ENCODE measurements around the gene BNIP1. TPM values are rescaled to one million over a fixed set of nuclear protein-coding genes. Genes with fewer than 3 reads are reported as not detected.

Gene BNIP1
- total RNA-seq, 1 experiment from 2014 or later: 13.5 TPM

DNA sequence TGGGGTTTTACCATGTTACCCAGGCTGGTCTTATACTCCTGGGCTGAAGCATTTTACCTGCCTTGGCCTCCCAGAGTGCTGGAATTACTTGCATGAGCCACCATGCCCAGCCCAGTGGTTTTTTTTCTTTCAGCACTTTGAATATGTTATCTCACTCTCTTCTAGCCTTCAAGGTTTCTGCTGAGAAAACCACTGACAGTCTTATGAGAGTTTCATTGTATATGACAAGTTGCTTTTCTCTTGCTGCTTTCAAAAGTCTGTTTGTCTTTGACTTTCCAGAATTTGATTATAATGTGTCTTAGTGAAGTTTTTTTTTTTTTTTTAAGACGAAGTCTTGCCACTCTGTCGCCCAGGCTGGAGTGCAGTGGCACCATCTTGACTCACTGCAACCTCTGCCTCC, 43.1 kb upstream of the BNIP1 start:
- no peaks in the 10 kb centered on the region for H3K9me2 ChIP-seq (ENCODE audit: insufficient read depth)
- no peaks in the 10 kb centered on the region for H3K4me1 ChIP-seq (replicated peaks; ENCODE audit: insufficient read depth)
- H3K4me3 ChIP-seq: no peak overlapping the region
- 0 out of 2 replicates have a peak, but pooled peaks cover 5% of the 10 kb centered on the region for H3K36me3 ChIP-seq (ENCODE audit: low read depth)
- H3K4me2 ChIP-seq: no peak overlapping the region
- no peak overlapping the region for H3K27ac ChIP-seq
- BruUV-seq (replicated peaks): no TSS peak
- POLR2A ChIA-PET (ENCODE audit: unreplicated experiment): no interaction called here
- H4K20me1 ChIP-seq (ENCODE audit: insufficient read depth): peaks cover 4% of the 10 kb centered on the region
- H3K9me3 ChIP-seq (ENCODE audit: insufficient read depth, low read depth): no peaks in the 10 kb centered on the region
- DNase-seq: no peak
- H3F3A ChIP-seq (ENCODE audit: insufficient read depth, low read depth): no peaks in the 10 kb centered on the region
- CTCF ChIA-PET: no interaction called here
- intact Hi-C loops (cut with micrococcal nuclease; ENCODE audit: unreplicated experiment): no loop called here
- H3K79me2 ChIP-seq (ENCODE audit: low read depth): no peaks in the 10 kb centered on the region
- no peak for TF ChIP-seq EZH2 (IDR thresholded peaks at IDR 0.05; ENCODE audit: low read depth)
- TF ChIP-seq, protein P1, sequence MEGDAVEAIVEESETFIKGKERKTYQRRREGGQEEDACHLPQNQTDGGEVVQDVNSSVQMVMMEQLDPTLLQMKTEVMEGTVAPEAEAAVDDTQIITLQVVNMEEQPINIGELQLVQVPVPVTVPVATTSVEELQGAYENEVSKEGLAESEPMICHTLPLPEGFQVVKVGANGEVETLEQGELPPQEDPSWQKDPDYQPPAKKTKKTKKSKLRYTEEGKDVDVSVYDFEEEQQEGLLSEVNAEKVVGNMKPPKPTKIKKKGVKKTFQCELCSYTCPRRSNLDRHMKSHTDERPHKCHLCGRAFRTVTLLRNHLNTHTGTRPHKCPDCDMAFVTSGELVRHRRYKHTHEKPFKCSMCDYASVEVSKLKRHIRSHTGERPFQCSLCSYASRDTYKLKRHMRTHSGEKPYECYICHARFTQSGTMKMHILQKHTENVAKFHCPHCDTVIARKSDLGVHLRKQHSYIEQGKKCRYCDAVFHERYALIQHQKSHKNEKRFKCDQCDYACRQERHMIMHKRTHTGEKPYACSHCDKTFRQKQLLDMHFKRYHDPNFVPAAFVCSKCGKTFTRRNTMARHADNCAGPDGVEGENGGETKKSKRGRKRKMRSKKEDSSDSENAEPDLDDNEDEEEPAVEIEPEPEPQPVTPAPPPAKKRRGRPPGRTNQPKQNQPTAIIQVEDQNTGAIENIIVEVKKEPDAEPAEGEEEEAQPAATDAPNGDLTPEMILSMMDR (conservative IDR thresholded peaks at IDR 0.05): no peak
- no peak overlapping the region for H2AFZ ChIP-seq
- no peaks in the 10 kb centered on the region for H3K27me3 ChIP-seq (ENCODE audit: insufficient read depth, low read depth)

DNA sequence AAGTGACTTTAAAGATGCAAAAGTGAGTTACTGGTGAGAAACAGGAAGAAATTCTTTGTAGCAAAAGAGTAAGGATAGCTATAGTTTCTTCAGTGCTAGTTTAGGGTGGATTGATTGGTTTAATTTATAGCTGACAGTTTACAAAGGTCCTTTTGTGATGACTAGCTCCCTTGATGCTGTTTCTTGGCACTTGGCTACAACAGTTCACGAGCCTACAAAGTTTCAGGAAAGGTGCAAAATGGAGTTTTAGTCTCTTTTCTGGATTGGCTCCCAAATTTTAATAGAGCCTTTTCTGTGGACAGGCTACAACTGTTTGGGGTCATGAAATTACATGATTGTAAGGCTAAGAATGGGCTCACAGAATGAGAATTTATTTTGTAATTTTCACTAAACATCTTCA, 40.9 kb upstream of the BNIP1 start:
- DNase-seq: no peak
- Histone ChIP-seq H3K36me3 (ENCODE audit: low read depth) (0 out of 2 replicates have a peak, but pooled peaks cover 5% of the 10 kb centered on the region), H3K4me2 (no peak overlapping the region), H3K9me2 (ENCODE audit: insufficient read depth) (no peaks in the 10 kb centered on the region), H4K20me1 (ENCODE audit: insufficient read depth) (no peaks in the 10 kb centered on the region; the same call in 1 of the 2 replicates), H3K27ac (no peak overlapping the region), H3F3A (ENCODE audit: insufficient read depth, low read depth) (no peaks in the 10 kb centered on the region), H2AFZ (no peak overlapping the region), H3K79me2 (ENCODE audit: low read depth) (no peaks in the 10 kb centered on the region), H3K4me3 (no peak overlapping the region), H3K4me1 (replicated peaks; ENCODE audit: insufficient read depth) (no peaks in the 10 kb centered on the region), H3K9me3 (ENCODE audit: insufficient read depth, low read depth) (no peaks in the 10 kb centered on the region), H3K27me3 (ENCODE audit: insufficient read depth, low read depth) (no peaks in the 10 kb centered on the region)
- intact Hi-C loops (cut with micrococcal nuclease; ENCODE audit: unreplicated experiment): no loop called here
- TF ChIP-seq, protein P1 (conservative IDR thresholded peaks at IDR 0.05): no peak
- no peak for TF ChIP-seq EZH2 (IDR thresholded peaks at IDR 0.05; ENCODE audit: low read depth)
- ChIA-PET POLR2A (ENCODE audit: unreplicated experiment) (no interaction called here), CTCF (no interaction called here)
- BruUV-seq (replicated peaks): no TSS peak

DNA sequence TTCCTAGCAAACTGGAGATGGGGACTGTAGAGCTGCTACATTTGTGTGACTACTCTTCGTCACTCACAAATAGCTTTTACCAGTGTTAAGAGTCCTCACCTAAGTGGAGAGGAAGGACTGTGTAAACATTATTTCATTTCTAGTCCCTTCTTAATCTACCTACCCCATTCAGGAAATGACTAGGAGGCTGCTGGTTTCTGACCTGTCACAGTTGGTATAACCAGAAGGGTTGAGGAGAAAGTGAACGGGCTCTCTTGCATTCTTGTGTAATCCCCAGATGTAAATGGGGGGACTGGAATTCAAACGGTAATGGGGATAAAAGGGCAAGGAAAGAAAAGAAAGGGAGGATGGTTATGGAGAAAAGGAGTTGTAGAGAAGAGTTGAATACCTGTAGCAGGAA, 35.4 kb upstream of the BNIP1 start:
- H3K27me3 ChIP-seq (ENCODE audit: insufficient read depth, low read depth): no peaks in the 10 kb centered on the region
- peaks cover 6% of the 10 kb centered on the region; the same call in 1 of the 2 replicates for H3K36me3 ChIP-seq (ENCODE audit: low read depth)
- CTCF ChIA-PET: no interaction called here
- H3K27ac ChIP-seq: no peak overlapping the region
- no TSS peak for BruUV-seq (replicated peaks)
- H3K4me3 ChIP-seq: no peak overlapping the region
- no peak for DNase-seq
- TF ChIP-seq EZH2 (IDR thresholded peaks at IDR 0.05; ENCODE audit: low read depth): no peak
- TF ChIP-seq, protein P1 (conservative IDR thresholded peaks at IDR 0.05): no peak
- POLR2A ChIA-PET (ENCODE audit: unreplicated experiment): no interaction called here
- no peaks in the 10 kb centered on the region; the same call in 1 of the 2 replicates for H4K20me1 ChIP-seq (ENCODE audit: insufficient read depth)
- H3K9me2 ChIP-seq (ENCODE audit: insufficient read depth): no peaks in the 10 kb centered on the region
- H3K79me2 ChIP-seq (ENCODE audit: low read depth): no peaks in the 10 kb centered on the region
- no peaks in the 10 kb centered on the region for H3F3A ChIP-seq (ENCODE audit: insufficient read depth, low read depth)
- no peaks in the 10 kb centered on the region for H3K4me1 ChIP-seq (replicated peaks; ENCODE audit: insufficient read depth)
- H3K4me2 ChIP-seq: no peak overlapping the region
- H3K9me3 ChIP-seq (ENCODE audit: insufficient read depth, low read depth): no peaks in the 10 kb centered on the region
- no peak overlapping the region for H2AFZ ChIP-seq
- intact Hi-C loops (cut with micrococcal nuclease; ENCODE audit: unreplicated experiment): no loop called here
